H9 (cell line): Measurements from ENCODE around the gene TBC1D22A. TPM values are rescaled to one million over a fixed set of nuclear protein-coding genes. Genes with fewer than 3 reads are reported as not detected.

Source experiments
- DNase-seq: peaks from one replicate; pipeline ENCODE4 v3.0.0-alpha.2; 2017
- H2AFZ ChIP-seq: one replicate; pipeline ENCODE4 v1.6.1; 2013; ENCODE audit warnings: mild to moderate bottlenecking, low read length, control low read depth, moderate library complexity
- H2AK5ac ChIP-seq: 2 replicates; pipeline ENCODE4 v1.6.1; 2013; ENCODE audit warnings: low read length, control low read depth, mixed read lengths; ENCODE audit not compliant: insufficient read length
- H2BK120ac ChIP-seq: one replicate; pipeline ENCODE4 v1.6.1; 2013; ENCODE audit warnings: low read depth, mild to moderate bottlenecking, low read length, control low read depth, inconsistent platforms; ENCODE audit not compliant: poor library complexity, severe bottlenecking
- H2BK12ac ChIP-seq: 2 replicates; pipeline ENCODE4 v1.6.1; 2013; ENCODE audit warnings: low read length, control low read depth, mixed read lengths, low read depth; ENCODE audit not compliant: insufficient read length
- H2BK15ac ChIP-seq: 2 replicates; pipeline ENCODE4 v1.6.1; 2013; ENCODE audit warnings: low read depth, low read length, control low read depth
- H2BK20ac ChIP-seq: one replicate; pipeline ENCODE4 v1.6.1; 2013; ENCODE audit warnings: low read depth, mild to moderate bottlenecking, low read length, control low read depth, inconsistent platforms; ENCODE audit not compliant: poor library complexity, severe bottlenecking
- H2BK5ac ChIP-seq: 2 replicates; pipeline ENCODE4 v1.6.1; 2013; ENCODE audit warnings: low read length, control low read depth, mixed read lengths; ENCODE audit not compliant: insufficient read length
- H3K14ac ChIP-seq: 2 replicates; pipeline ENCODE4 v1.6.1; 2013; ENCODE audit warnings: low read length, control low read depth; ENCODE audit not compliant: insufficient read depth
- H3K18ac ChIP-seq: 2 replicates; pipeline ENCODE4 v1.6.1; 2013; ENCODE audit warnings: low read depth, mild to moderate bottlenecking, mixed read lengths, low read length, control low read depth; ENCODE audit not compliant: insufficient read length
- H3K23ac ChIP-seq: 2 replicates; pipeline ENCODE4 v1.6.1; 2013; ENCODE audit warnings: low read length, control low read depth, mixed read lengths, low read depth; ENCODE audit not compliant: insufficient read length
- H3K23me2 ChIP-seq: 2 replicates; pipeline ENCODE4 v1.6.1; 2013; ENCODE audit warnings: low read depth, mild to moderate bottlenecking, mixed read lengths, low read length, control low read depth; ENCODE audit not compliant: insufficient read length, poor library complexity, severe bottlenecking
- H3K27ac ChIP-seq: 2 replicates; pipeline ENCODE4 v1.5.1; 2013; ENCODE audit warnings: low read length, control low read depth, mixed read lengths, low read depth; ENCODE audit not compliant: insufficient read length
- H3K27me3 ChIP-seq: 2 replicates; pipeline ENCODE4 v1.6.1; 2013; ENCODE audit warnings: low read length, control low read depth, inconsistent platforms; ENCODE audit not compliant: insufficient read depth
- H3K4ac ChIP-seq: 2 replicates; pipeline ENCODE4 v1.6.1; 2013; ENCODE audit warnings: low read depth, mild to moderate bottlenecking, control low read depth, inconsistent platforms, low read length, moderate library complexity
- H3K4me1 ChIP-seq: 2 replicates; pipeline ENCODE4 v1.6.1; 2013; ENCODE audit warnings: low read length, control low read depth, inconsistent platforms; ENCODE audit not compliant: insufficient read depth
- H3K4me2 ChIP-seq: 2 replicates; pipeline ENCODE4 v1.6.1; 2013; ENCODE audit warnings: low read length, control low read depth, mixed read lengths; ENCODE audit not compliant: insufficient read length, insufficient read depth
- H3K56ac ChIP-seq: 2 replicates; pipeline ENCODE4 v1.6.1; 2013; ENCODE audit warnings: low read depth, mild to moderate bottlenecking, mixed read lengths, low read length, control low read depth; ENCODE audit not compliant: insufficient read length
- H3K79me1 ChIP-seq: 2 replicates; pipeline ENCODE4 v1.6.1; 2013; ENCODE audit warnings: low read depth, mild to moderate bottlenecking, moderate library complexity, low read length, control low read depth, inconsistent platforms; ENCODE audit not compliant: insufficient read depth, poor library complexity, severe bottlenecking
- H3K79me2 ChIP-seq: 2 replicates; pipeline ENCODE4 v1.6.1; 2013; ENCODE audit warnings: low read length, control low read depth, inconsistent platforms; ENCODE audit not compliant: insufficient read depth
- H3K9ac ChIP-seq: 2 replicates; pipeline ENCODE4 v1.6.1; 2013; ENCODE audit warnings: low read length, control low read depth, mixed read lengths; ENCODE audit not compliant: insufficient read length; ENCODE audit errors: extremely low read depth
- H3K9me3 ChIP-seq: one replicate; pipeline ENCODE4 v1.6.1; 2013; ENCODE audit warnings: low read depth, low read length, inconsistent platforms; ENCODE audit not compliant: control insufficient read depth
- H3T11ph ChIP-seq: one replicate; pipeline ENCODE4 v1.6.1; 2013; ENCODE audit warnings: mild to moderate bottlenecking, low read length, control low read depth, inconsistent platforms
- H4K20me1 ChIP-seq: one replicate; pipeline ENCODE4 v1.6.1; 2013; ENCODE audit not compliant: control insufficient read depth, insufficient read length, insufficient read depth
- H4K5ac ChIP-seq: 2 replicates; pipeline ENCODE4 v1.6.1; 2013; ENCODE audit warnings: low read depth, mild to moderate bottlenecking, mixed read lengths, low read length, control low read depth; ENCODE audit not compliant: insufficient read length
- H4K8ac ChIP-seq: replicated peaks from 2 replicates; pipeline ENCODE4 v1.6.1; 2013; ENCODE audit warnings: low read length, control low read depth, mixed read lengths, low read depth; ENCODE audit not compliant: insufficient read length
- H4K91ac ChIP-seq: 2 replicates; pipeline ENCODE4 v1.6.1; 2013; ENCODE audit warnings: low read depth, mild to moderate bottlenecking, moderate library complexity, mixed read lengths, low read length, control low read depth; ENCODE audit not compliant: insufficient read length
- H3K27ac Mint-ChIP-seq, 3 experiments: 2 replicates in 2 of 3; 3 replicates in 1 of 3; pipeline ENCODE4 v1.8.0; 2020 to 2021; ENCODE audit warnings: mixed read lengths in 3 of 3, mild to moderate bottlenecking in 1 of 3, moderate library complexity in 1 of 3
- H3K27me3 Mint-ChIP-seq: 2 replicates; pipeline ENCODE4 v1.8.0; 2021; ENCODE audit warnings: low read depth, mild to moderate bottlenecking, moderate library complexity, mixed read lengths
- H3K36me3 Mint-ChIP-seq, 3 experiments: 2 replicates in 2 of 3; 3 replicates in 1 of 3; pipeline ENCODE4 v1.8.0; 2020 to 2021; ENCODE audit warnings: low read depth in 3 of 3, mixed read lengths in 3 of 3; ENCODE audit not compliant: insufficient read depth in 1 of 3
- H3K4me1 Mint-ChIP-seq, 2 experiments: 2 replicates each; pipeline ENCODE4 v1.8.0; 2020; ENCODE audit warnings: mixed read lengths in 2 of 2
- H3K4me3 Mint-ChIP-seq, 2 experiments: 2 replicates in 1 of 2; 3 replicates in 1 of 2; pipeline ENCODE4 v1.8.0; 2020 to 2021; ENCODE audit warnings: mild to moderate bottlenecking in 2 of 2, mixed read lengths in 2 of 2, moderate library complexity in 1 of 2
- H3K9me3 Mint-ChIP-seq, 2 experiments: 2 replicates in 1 of 2; 3 replicates in 1 of 2; pipeline ENCODE4 v1.8.0; 2020; ENCODE audit warnings: mild to moderate bottlenecking in 2 of 2, mixed read lengths in 2 of 2, moderate library complexity in 1 of 2
- WGBS: extraction: QIAGEN DNeasy Blood & Tissue Kit; methylation state at CpG from one replicate; pipeline ENCODE4 v1.1.7; 2013; ENCODE audit warnings: missing lambda C conversion rate, low lambda C conversion rate, mixed read lengths; ENCODE audit not compliant: insufficient read length; ENCODE audit errors: extremely low coverage; 5-methylcytosine and 5-hydroxymethylcytosine counted together
- total RNA-seq: library from RNA; stranded (reverse); gene quantifications from 2 replicates; pipeline ENCODE4 v1.2.1, GENCODE V29; 2021
- TF ChIP-seq, protein P1 (sequence below): fragments of 200-600 bp; sonication (generic); conservative IDR thresholded peaks from 3 replicates; pipeline ENCODE4 v1.8.0; 2021; ENCODE audit warnings: antibody characterized with exemption, mild to moderate bottlenecking

The TBC1D22A gene
- total RNA-seq, 1 experiment from 2014 or later = 20.8 TPM

DNA sequence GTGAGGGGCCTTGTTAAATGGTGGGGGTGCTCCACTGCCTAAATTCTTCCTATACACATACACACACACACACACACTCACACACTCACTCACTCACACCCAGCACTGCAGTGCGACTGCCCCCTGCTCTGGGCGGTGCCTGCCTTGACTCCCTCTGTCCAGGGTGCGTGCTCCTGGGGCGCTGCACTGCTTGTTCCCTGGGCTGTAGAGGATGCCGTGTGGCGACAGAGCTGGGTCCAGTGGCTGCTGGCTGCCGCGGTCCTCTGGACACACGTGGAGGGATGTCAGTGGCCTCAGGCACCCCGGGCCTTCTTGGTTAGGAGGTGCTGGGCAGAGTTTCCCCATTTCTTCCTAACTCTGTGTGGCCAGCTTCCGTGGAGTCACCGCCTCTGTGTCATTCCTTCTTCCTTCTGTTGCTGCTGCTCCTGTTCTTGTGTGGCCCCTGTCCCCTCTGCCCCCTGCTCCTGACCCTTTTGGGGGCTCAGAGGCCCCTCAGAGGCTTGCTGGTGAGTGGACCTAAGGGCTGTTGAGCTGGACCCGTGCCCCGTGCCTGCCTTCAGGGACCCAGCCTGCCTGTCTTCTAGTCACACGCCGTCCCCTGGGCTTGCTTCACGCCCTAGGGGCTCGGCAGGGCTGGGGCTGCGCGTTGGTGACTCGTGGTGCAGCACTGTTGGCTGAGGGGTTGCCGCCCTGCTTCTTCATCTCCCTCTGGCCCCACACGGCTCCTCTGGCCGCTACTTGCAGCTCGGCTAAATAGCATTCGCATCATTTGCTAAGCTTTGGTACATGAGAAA lies 147.0 kb downstream of the TBC1D22A start:
- H2AK5ac ChIP-seq = no peak overlapping the region

More for the DNA sequence above, 147.0 kb downstream of the TBC1D22A start:
- H2BK20ac ChIP-seq = no peak overlapping the region
- Mint-ChIP-seq H3K27ac (peak overlapping the region in 2 of 3 experiments; percentile 87 to 88; a peak in 5 of 7 replicates), H3K9me3 (no peaks in the 10 kb centered on the region), H3K4me1 (peaks cover 15 to 29% of the 10 kb centered on the region in 2 experiments), H3K27me3 (no peaks in the 10 kb centered on the region), H3K4me3 (no peak overlapping the region), H3K36me3 (peaks cover 0 to 5% (median 2%) of the 10 kb centered on the region in 3 experiments; a peak in 4 of 7 replicates)
- no peak overlapping the region for H2BK15ac ChIP-seq
- no peak overlapping the region for H3T11ph ChIP-seq
- no peak overlapping the region for H4K5ac ChIP-seq
- no peak overlapping the region for H3K23ac ChIP-seq
- H4K91ac ChIP-seq = no peak overlapping the region
- H3K9me3 ChIP-seq = no peaks in the 10 kb centered on the region
- TF ChIP-seq, protein P1, sequence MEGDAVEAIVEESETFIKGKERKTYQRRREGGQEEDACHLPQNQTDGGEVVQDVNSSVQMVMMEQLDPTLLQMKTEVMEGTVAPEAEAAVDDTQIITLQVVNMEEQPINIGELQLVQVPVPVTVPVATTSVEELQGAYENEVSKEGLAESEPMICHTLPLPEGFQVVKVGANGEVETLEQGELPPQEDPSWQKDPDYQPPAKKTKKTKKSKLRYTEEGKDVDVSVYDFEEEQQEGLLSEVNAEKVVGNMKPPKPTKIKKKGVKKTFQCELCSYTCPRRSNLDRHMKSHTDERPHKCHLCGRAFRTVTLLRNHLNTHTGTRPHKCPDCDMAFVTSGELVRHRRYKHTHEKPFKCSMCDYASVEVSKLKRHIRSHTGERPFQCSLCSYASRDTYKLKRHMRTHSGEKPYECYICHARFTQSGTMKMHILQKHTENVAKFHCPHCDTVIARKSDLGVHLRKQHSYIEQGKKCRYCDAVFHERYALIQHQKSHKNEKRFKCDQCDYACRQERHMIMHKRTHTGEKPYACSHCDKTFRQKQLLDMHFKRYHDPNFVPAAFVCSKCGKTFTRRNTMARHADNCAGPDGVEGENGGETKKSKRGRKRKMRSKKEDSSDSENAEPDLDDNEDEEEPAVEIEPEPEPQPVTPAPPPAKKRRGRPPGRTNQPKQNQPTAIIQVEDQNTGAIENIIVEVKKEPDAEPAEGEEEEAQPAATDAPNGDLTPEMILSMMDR = no peak
- H2BK5ac ChIP-seq = no peak overlapping the region
- H3K23me2 ChIP-seq = no peaks in the 10 kb centered on the region
- H4K8ac ChIP-seq = no peak overlapping the region
- H3K14ac ChIP-seq = no peak overlapping the region
- no peaks in the 10 kb centered on the region for H3K27me3 ChIP-seq
- H3K79me1 ChIP-seq = peaks cover 3% of the 10 kb centered on the region
- no peak overlapping the region for H3K4ac ChIP-seq
- H3K9ac ChIP-seq = no peak overlapping the region
- no peaks in the 10 kb centered on the region for H3K79me2 ChIP-seq
- H2BK12ac ChIP-seq = no peak overlapping the region
- WGBS = no CpG with 5 or more reads among the region's 26 CpGs
- H3K56ac ChIP-seq = no peak overlapping the region
- H3K4me1 ChIP-seq = no peaks in the 10 kb centered on the region
- no peak overlapping the region for H2AFZ ChIP-seq
- no peaks in the 10 kb centered on the region for H4K20me1 ChIP-seq
- no peak overlapping the region for H3K18ac ChIP-seq
- no peak overlapping the region for H3K27ac ChIP-seq
- DNase-seq = no peak
- no peak overlapping the region for H2BK120ac ChIP-seq
- H3K4me2 ChIP-seq = no peak overlapping the region
